Measurements from ENCODE around the gene MRPL20.
A peak's percentile ranks its signal among the peaks of the same experiment; 100 is the strongest.
"Not testable (repeated sequence)": the region's sequence is repeated elsewhere in the genome, so short reads cannot be mapped to it uniquely, and the experiment has no call there.

Gene MRPL20

GRCh38 chr1:1425753-1426495, 18.8 kb upstream of the MRPL20 start:
- DNase-seq (ENCODE audit: low read depth), result no peak

GRCh38 chr1:1425426-1425752, 18.3 kb upstream of the MRPL20 start:
- DNase-seq (ENCODE audit: low read depth), result no peak

GRCh38 chr1:1424707-1425106, 17.6 kb upstream of the MRPL20 start:
- no peak for DNase-seq (ENCODE audit: low read depth)

GRCh38 chr1:1423245-1423597, 16.1 kb upstream of the MRPL20 start:
- no peak for DNase-seq (ENCODE audit: low read depth)

- DNase-seq (ENCODE audit: low read depth), result no peak
These were observed 15.6 kb upstream of the MRPL20 start for GRCh38 chr1:1422465-1423244.

- no peak for DNase-seq (ENCODE audit: low read depth)
These were observed 14.9 kb upstream of the MRPL20 start for GRCh38 chr1:1421907-1422464.

GRCh38 chr1:1421147-1421906, 14.2 kb upstream of the MRPL20 start, which contains the start of gene ANKRD65:
Gene ANKRD65, minus strand, starts transcription at chr1:1421276. Its CDS starts 271 bp downstream, at chr1:1421005.
- no peak for DNase-seq (ENCODE audit: low read depth)

- no peak for DNase-seq (ENCODE audit: low read depth)
These were observed 13.6 kb upstream of the MRPL20 start for GRCh38 chr1:1420654-1421141.

- no peak for DNase-seq (ENCODE audit: low read depth)
These were observed 12.9 kb upstream of the MRPL20 start for GRCh38 chr1:1419813-1420653.

- DNase-seq (ENCODE audit: low read depth), result no peak
These were observed 12.3 kb upstream of the MRPL20 start for GRCh38 chr1:1419363-1419812.

GRCh38 chr1:1418464-1419362, 11.6 kb upstream of the MRPL20 start:
- no peak for DNase-seq (ENCODE audit: low read depth)

GRCh38 chr1:1417825-1418463, 10.9 kb upstream of the MRPL20 start:
- DNase-seq (ENCODE audit: low read depth), result not testable (repeated sequence)

- DNase-seq (ENCODE audit: low read depth), result not testable (repeated sequence)
These were observed 10.3 kb upstream of the MRPL20 start for GRCh38 chr1:1417396-1417795.

- DNase-seq (ENCODE audit: low read depth), result no peak
These were observed 8.7 kb upstream of the MRPL20 start for GRCh38 chr1:1415751-1416150.

GRCh38 chr1:1412311-1412902, 5.3 kb upstream of the MRPL20 start:
- not testable (repeated sequence) for DNase-seq (ENCODE audit: low read depth)

GRCh38 chr1:1411626-1412025, 4.5 kb upstream of the MRPL20 start:
- no peak for DNase-seq (ENCODE audit: low read depth)

GRCh38 chr1:1410238-1410637, 3.1 kb upstream of the MRPL20 start:
- DNase-seq (ENCODE audit: low read depth), result not testable (repeated sequence)

GRCh38 chr1:1407636-1408318, 684 bp upstream of the MRPL20 start:
- peak; percentile 21 for DNase-seq (ENCODE audit: low read depth)

Measured in fibroblast of gingiva (primary cell).